ENCODE data around the gene ITFG1. TPM values are rescaled to one million over a fixed set of nuclear protein-coding genes. Genes with fewer than 3 reads are reported as not detected.
A peak's percentile ranks its signal among the peaks of the same experiment; 100 is the strongest.
"Not testable (repeated sequence)": the region's sequence is repeated elsewhere in the genome, so short reads cannot be mapped to it uniquely, and the experiment has no call there.

ITFG1 gene
- total RNA-seq, 1 experiment from 2014 or later = 95.1 TPM

DNA sequence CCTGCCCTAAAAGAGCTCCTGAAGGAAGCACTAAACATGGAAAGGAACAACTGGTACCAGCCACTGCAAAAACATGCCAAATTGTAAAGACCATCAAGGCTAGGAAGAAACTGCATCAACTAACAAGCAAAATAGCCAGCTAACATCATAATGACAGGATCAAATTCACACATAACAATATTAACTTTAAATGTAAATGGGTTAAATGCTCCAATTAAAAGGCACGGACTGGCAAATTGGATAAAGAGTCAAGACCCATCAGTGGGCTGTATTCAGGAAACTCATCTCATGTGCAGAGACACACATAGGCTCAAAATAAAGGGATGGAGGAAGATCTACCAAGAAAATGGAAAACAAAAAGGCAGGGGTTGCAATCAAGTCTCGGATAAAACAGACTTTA, 136.6 kb downstream of the ITFG1 start:
- DNase-seq (ENCODE audit: low read depth) = not testable (repeated sequence)

DNA sequence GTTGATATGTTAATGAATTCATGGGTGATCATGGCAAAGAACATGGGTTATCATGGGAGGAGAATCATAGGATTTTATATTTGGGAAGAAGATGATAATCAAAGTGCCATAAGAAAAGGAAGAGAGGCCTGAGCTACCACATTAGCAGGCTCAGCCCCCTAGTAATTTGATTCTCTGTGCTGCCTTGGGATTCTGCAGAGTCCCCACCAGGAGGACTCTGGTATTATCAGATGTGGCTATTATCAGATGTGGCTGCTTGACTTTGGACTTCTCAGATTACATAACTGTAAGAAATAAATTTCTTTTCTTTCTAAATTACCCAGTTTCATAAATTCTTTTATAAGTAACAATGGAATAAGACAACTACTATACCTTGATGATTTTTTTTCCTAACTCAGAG, 137.6 kb downstream of the ITFG1 start:
- DNase-seq (ENCODE audit: low read depth) = peak; percentile 2

DNA sequence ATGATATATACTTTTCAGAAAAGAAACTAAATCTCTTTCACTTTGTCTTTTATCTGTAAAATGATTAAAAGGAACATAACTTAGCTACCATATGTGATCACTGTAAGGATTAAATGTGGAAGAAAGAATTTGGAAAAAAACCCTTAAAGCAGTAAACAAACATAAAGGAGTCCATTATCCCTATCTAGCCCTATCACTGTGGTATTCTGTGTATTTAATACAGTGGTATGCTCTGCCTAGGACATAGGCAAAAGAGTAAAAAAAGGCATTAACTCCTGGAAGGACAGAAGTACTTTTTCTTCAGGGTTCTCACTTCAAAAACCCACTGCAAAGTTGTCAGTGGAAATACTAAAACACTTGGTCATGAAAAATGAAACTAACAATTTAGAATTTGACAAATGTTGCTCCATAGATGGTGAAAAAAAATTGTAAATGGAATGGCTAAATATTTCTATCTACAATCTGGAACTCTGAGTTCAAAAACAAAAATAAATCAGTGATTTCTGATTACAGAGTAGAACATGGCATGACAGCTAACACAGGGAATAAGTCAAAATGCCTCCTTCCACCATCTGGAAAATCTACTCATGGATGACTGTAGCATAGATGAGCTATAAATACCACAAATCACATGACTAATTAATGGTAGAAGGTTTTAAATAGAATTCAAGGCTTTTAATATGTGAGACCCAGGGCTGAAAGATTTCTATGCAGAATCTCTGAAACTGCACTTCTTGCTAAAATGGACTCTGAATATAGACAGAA, 140.1 kb downstream of the ITFG1 start:
- peak; percentile 4 for DNase-seq (ENCODE audit: low read depth)

DNA sequence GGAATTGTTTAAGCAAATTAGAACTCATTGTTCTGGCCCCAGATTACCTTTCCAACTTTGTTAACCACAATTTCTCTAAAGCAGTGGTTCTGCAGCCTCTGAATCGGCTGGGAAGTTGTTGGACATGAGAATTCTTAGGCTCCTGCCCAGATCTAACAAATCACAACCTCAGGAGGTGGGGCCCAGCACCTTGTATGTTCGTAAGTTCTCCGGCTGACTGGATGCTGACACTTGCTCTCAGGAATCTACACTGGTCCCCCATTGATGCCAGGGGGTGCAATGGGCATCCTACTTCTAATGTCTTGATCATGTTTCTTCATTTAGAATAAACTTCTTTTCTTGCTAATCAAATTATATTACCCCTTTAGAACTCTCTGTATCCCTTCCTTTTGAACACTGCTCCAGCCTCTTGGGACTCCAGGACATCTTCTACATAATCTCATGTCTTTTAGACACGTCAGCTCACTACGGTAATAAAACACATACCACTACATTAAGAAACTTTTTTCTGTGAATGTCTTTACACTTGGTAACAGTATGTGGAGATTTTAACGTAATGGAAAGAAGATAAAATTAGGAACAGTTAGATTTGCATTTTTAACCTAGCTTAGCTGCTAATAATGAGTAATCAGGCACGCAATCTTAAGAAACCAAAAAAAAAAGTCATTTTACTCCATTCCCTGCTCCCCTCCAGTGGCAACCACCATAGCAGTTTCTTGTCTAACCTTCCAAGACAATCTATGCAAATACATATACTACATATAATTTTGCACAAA, 143.2 kb downstream of the ITFG1 start:
- no peak for DNase-seq (ENCODE audit: low read depth)

DNA sequence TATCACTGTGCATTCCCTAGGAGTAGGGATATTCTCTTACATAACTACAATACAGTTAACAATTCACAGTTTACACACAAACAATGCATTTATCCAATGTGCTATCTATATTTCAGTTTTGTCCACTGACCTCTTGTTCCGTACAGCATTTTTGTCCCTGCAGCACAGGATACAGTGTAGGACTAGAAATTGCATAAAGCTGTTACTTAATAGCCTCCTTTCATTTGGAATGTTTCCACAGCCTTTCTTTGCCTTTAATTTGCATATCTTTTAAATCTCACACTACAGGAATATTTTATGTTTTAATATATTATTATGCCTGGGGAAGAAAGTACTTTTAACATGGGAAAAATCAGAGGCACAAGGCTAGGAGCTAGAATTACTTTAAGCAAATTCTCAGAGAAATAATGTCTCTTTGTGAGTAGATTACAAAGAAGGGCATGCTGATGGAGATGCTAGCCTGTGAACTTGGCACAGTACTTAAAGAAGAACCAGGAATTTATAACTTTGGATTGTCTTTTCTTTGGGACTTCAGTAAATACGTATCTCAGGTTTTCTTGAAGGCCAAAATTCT, 144.3 kb downstream of the ITFG1 start:
- no peak for DNase-seq (ENCODE audit: low read depth)

DNA sequence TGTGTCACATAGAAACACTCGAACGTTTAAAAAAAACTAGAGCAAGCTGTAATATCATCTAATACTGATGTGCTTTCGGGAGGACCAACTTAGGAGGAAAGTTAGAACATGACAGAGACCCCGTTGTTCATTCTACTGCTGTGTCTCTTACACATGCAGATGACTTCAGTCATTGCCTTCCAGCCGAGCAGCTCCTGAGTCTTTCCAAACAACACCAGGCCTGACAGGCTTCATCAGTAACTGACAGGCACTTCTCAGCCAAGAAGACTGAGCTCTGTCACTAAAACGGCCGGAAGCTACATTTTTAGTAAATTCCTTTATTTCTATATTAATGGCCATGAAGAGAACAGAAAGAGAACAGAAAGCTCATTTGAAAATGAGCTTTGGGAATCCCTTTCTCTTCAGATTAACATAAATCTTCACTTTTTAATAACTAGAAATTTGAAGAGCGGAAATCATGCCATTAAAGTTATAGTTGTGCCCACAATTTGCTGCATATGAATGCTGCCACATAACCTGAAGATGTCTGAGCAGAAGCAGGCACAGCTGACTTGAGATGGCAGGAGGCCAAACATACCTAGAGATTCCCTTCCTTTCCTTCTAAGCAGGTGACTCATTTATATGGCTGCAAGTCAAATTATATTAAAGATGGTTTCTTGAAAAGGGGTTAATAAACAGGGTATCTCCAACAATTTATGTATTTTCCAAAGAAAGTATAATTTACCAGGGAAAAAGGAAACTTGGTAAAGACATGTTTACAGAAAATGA, 148.9 kb downstream of the ITFG1 start:
- DNase-seq (ENCODE audit: low read depth) = peak; percentile 71

DNA sequence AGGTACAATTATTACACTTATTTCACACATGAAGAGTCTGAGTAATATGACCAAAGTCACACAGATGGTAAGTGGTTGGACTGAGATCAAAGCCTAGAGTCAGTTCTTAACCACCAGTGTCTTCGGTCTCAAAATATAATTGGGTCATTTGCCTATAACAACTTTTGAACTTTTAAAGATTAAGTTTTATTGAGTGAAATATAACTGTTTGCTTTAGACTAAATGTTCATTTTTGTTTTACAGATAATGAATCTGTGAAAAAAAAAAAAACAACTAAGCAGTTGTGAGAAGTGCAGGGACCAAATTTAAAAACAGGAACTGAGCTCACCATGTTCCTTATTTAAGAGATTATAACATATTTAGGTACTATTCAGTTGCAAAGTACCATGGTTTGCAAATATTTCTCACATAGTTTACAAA, 150.1 kb downstream of the ITFG1 start:
- no peak for DNase-seq (ENCODE audit: low read depth)

DNA sequence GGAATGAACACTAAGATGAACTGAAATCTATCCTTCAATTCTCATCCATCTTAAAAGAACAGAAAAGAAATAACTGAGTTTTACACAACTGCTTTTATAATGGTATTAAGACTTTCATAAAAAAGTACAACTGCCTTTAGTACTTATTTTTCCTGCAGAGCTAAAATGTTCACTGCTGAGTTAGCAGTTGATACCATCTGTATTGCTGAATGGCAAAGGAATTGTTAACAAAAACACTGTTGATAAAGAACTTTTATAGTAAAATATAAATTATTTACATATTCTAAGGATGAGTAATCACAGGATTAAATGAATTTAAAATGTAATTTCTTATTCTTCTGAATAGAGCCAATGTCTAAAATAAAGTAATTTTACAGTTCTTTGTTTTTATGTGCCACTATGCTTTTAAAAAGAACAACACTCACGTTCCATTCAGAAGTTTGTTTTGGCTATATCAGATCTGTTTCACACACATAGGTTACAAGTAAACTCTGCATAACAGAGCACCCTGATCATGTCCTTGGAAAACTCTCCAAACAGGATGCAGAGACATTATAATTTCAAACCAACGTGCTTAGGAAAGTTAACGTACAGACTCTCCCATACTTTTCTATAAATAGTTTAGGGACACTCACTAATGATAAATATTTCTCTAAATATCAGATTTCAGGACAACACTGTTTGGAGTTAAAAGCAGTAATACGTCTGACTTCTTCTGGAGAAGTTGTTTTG, 151.1 kb downstream of the ITFG1 start:
- no peak for DNase-seq (ENCODE audit: low read depth)

DNA sequence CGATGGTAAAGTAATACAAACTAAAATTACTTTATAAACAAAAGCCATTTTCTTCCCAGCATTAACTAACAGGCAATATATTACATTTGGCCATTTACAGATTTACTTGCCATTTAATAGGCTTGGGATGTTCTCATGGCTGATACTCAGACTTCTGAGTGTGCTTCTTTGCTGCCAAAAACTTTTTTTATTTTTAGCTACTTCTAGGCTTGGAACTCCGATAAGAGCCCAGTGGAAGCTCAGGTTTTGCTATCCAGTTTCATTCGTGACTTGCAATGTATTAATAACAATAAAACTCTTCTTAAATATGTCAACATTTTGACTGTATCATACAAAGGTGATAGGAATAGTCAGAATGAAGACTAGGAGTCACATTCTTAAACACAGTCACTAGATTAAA, 152.3 kb downstream of the ITFG1 start:
- DNase-seq (ENCODE audit: low read depth) = no peak

DNA sequence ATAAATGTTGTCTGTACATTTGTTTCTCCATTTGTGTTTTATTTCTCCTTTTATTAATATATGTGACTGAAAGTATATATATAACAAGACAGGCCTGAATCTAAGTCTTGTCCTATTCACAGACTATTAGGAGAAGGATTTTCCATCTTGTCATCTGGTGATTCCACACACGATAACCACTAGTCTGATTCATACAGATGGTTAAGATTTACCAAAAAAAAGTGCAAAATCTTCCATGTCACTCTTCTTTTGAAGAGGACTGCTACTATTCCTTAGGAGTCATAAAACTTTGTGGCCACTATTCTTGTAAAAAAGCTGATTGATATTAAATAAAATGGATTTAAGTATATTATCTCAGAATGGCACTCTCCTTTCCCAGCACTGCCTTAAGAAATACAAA, 156.3 kb downstream of the ITFG1 start:
- DNase-seq (ENCODE audit: low read depth) = no peak

DNA sequence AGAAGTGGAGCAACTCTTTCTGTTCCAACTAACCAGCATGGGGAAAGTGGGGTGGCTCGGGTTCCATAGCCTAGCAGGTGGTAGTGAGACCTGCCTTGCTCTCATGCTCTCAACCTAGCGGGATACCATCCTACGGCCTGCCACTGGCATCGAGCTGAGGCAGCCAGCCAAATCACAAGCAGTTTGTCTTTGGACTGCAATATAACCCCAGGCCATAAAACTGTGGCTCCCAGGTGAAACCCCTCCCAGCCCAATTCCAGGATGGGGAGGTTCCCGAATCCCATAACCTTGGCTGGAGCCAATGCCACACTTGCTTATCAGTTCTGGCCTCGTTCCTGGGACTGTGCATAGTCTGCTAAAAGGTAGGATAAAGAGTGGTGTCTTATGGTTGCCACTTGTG, 161.3 kb downstream of the ITFG1 start:
- DNase-seq (ENCODE audit: low read depth) = no peak

DNA sequence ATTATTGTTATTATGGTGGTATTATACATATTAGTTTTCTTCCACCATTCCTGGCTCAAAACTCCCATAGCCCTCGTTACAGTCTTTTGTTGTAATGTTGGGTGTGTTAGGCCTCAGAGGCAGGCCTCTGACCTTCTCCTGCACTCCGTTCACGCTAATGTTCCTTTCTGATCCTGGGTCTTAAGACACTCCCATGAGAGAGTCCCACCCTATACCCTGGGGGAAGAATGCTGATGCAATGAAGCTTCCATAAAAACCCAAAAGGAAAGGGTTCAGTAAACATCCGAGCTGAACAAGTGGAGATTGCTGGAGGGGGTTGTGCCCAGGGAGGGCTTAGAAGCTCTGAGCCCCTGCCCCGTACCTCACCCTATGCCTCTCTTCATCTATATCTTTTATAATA, 175.9 kb downstream of the ITFG1 start:
- no peak for DNase-seq (ENCODE audit: low read depth)

DNA sequence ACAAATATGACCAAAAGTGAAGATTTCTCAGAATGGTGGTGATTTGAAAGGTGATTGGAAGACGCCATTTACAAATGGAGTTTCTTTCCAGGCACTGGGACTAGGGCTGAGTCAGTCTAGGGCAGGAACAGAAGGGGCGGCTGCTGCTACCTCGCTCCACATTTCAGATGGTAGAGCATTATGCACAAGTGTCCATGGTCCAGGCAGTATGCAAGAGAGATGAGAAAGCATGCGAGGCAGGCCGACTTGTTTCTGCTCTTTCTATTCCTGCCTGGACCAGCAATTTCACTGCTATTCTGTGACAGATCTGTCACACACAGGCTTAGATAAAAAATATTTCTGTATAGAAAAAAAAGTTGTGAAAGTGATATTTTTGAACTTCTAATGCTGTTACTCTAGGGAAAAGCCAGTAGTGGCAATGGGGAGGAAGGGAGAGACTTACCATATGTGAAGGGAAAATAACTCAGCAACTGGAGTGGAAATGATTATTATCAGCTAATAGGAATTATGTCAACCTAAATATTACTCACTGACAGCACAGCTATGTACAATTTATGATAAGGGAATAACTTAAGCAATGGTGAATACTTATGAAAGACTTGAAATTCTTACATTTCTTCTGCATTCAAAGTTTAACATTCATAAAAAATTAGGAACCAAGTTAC, 182.4 kb downstream of the ITFG1 start:
- no peak for DNase-seq (ENCODE audit: low read depth)

DNA sequence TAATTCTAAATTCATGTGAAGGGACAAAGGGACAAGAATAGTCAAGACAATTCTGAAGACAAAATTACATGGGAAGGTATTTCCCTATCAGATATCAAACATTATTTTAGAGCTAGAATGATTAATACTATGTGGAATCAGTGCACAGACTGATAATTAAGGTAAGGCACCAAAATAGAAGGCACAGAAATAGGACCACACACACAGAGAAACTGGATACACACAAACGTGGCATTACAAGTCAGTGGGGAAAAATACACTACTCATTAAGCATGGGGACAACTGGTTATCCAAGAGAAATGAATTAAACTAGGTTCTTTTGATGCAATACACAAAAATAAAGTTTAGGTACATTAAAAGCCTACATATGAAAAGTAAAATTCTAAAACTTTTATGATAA, 184.3 kb downstream of the ITFG1 start:
- no peak for DNase-seq (ENCODE audit: low read depth)

DNA sequence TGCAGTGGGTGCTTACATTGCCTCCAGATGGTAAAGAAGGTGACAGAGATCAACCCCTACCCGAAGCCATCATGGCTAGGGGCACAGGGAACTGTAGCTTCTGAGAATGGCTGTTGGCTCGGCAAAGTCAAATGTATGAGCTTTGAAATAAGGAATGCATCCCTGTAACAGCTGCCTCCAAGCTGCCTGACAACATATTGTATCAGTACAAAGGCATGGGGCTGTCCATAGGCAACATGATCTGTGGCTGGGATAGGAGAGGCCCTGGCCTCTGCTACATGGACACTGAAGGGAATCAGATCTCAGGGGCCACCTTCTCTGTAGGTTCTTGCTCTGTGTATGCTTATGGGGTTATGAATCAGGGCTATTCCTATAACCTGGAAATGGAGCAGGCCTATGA, 197.9 kb downstream of the ITFG1 start:
- no peak for DNase-seq (ENCODE audit: low read depth)

DNA sequence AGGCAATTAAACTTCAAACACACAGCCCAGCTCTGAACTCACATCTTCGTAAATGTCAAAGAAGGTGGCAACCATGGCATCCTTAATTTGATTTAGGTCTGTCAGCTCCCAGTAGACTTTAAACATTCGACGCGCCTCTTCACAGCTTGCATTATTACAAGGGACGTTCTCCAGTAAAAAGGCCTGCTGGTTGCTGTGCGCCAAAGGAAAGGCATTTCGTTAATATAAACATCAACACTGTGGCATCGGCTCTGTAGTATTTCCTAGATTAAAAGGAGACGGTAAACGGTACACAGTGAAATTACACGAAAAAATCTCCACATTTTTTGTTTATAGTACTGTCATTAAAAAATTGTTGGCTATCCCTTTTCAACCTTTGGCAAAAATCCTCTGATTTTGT, 200.4 kb downstream of the ITFG1 start:
- DNase-seq (ENCODE audit: low read depth) = no peak

DNA sequence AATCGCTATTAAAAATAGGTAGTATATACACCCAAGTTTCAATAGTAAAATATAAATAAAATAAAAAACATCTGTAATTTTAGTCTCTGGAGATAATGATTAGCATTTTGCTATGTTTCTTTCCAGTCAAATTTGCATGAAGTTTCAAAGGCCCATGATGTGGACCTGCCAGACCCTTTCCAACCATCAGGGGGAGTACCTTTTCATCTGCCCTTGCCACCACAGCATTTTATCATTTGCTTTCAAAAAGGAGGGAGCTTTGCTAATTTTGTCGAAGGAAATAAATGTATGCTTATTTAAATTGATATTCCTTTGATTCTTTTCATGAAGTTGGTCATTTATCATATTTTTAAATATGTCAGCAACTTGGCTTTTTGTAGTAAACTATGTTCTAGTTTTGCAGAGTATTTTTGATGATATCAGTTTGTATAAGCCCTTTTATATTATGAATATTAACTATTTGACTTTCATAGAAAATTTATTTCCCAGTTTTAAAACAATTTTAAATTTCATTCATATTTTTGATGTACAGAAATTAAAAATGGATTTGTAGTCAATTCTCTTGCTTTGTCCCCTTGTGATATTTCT, 201.9 kb downstream of the ITFG1 start:
- peak; percentile 27 for DNase-seq (ENCODE audit: low read depth)

DNA sequence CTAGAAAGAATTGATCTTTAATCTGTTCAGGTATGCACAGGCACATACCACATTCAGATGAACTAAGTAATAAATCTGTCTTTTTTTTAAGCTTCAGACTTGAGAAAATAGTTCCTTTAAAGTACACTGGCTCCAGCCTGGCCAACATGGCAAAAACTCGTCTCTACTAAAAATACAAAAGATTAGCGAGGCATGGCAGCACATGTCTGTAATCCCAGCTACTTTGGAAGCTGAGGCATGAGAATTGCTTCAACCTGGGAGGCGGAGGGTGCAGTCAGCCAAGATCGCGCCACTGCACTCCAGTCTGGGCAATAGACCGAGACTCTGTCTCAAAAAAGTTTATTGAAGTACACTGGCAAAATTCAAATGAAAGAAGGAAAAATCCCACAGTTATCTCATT, 206.1 kb downstream of the ITFG1 start:
- no peak for DNase-seq (ENCODE audit: low read depth)

DNA sequence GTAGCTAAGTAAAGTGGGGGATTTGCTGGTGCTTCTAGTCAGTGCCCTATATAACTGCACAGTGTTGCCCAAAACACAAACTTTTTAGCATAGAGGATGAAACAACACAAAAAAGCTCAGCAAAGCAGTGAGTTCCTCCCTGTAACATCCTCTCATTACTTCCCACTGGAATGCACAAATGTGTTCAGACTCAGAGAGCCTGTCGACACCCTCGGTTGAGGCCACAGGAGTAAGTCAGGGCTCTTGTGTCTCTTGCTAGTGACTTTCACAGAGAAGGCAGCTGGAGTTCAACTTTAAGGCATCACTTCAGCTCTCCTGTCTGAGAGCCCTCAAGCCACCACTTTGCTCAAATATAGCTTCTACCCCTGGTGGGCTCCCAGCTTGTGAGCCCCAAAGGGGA, 209.9 kb downstream of the ITFG1 start:
- no peak for DNase-seq (ENCODE audit: low read depth)

DNA sequence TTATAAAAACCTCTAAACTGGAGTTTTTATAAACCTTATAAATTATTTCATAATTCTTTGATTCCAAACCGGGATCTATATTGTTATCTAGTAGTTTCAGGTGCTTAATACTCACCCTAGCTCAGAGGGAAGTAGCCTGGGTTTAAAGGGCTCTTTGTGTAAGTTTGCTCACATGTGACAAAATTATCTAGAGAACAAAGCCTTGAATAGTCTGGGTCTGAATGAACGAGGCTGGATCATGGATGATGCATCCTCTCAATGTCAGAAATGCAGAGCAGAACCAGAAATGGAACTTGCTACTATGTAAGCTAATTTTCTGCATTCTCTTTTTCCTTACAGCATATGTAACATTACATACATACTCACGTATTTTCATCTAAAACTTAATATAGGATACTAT, 213.2 kb downstream of the ITFG1 start:
- DNase-seq (ENCODE audit: low read depth) = no peak

DNA sequence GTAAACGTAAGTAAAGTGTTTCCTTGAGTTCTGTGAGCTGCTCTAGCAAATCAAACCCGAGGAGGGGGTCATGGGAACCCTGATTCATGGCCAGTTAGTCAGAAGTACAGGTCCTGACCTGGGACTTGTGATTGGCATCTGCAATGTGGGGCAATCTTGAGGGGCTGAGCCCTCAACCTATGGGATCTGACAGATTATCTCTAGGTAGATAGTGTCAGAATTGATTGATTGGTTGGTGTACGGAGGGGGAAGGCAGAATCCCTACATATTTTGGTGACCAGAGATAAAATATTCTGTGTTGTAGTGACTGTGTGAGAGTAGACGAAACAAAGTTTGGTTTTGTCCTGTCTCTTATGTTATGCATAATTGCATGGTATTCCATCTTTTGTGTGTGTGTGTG, 216.7 kb downstream of the ITFG1 start:
- DNase-seq (ENCODE audit: low read depth) = no peak
